ENCODE results near the gene CAV3.

DNA sequence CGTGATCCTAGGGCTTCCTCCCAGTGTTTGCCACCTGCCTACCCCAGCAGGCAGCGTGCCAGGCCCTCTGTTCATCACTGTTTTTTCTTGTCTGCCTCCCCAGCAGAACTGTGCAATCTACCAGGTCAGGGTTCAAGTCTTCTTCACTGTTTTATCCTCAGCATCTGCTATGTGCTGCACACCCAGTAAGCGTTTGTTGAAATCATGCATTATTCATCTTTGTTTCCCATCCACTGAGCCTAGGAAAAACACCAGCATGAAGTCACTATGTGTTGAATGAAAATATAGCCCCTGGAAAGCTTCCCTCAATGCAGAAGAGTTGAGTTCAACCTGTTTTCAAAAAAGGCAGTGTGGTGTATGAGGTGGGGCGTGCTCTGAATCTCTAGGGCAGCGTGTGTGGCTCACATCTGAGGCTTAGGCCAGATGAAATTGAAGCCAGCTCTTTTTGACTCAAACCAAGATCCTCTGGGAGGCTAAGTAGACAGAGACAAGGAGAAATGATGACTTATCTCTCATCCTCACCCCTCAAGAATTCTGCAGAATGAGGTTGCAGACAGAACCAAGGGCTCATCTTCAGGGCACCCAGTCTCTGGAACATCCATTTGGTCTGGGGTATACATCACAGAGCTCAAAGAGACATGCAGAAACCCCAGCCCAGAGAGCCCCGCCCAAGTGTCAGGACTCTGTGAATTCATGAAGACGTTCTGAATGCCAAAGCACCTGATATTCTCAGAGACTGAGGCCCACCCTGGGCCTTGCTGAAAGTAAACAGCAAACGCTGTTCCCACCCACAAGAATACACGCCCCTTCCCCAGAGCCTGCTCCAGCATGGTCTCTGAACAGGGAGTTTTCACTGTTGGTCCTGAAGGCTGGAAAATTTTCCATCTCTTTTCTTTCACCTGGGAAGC, 5.7 kb upstream of the CAV3 start:
- no peak for TF ChIP-seq EZH2phosphoT487 (IDR thresholded peaks at IDR 0.05; ENCODE audit: low read depth)
- TF ChIP-seq, protein P1, sequence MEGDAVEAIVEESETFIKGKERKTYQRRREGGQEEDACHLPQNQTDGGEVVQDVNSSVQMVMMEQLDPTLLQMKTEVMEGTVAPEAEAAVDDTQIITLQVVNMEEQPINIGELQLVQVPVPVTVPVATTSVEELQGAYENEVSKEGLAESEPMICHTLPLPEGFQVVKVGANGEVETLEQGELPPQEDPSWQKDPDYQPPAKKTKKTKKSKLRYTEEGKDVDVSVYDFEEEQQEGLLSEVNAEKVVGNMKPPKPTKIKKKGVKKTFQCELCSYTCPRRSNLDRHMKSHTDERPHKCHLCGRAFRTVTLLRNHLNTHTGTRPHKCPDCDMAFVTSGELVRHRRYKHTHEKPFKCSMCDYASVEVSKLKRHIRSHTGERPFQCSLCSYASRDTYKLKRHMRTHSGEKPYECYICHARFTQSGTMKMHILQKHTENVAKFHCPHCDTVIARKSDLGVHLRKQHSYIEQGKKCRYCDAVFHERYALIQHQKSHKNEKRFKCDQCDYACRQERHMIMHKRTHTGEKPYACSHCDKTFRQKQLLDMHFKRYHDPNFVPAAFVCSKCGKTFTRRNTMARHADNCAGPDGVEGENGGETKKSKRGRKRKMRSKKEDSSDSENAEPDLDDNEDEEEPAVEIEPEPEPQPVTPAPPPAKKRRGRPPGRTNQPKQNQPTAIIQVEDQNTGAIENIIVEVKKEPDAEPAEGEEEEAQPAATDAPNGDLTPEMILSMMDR (IDR thresholded peaks at IDR 0.05; ENCODE audit: low read depth, low read length) = no peak

Measured in OCI-LY3 (cell line).